ENCODE data around the gene KLC1. TPM values are rescaled to one million over a fixed set of nuclear protein-coding genes. Genes with fewer than 3 reads are reported as not detected.

KLC1 gene
- total RNA-seq, 3 donors from 2014 or later (not counting 1 experiment from before 2014, with no cell fraction given), result 144 to 200 (median 178) TPM

GRCh38 chr14:103709814-103710213 lies 80.8 kb downstream of the KLC1 start:
- TF ChIP-seq CTCF (IDR thresholded peaks at IDR 0.05), result no peak
- WGBS (ENCODE audit: insufficient coverage), result 98% methylated on average over 15 of the region's 15 CpGs
- Mint-ChIP-seq H3K9me3 (no peaks in the 10 kb centered on the region), H3K27ac (no peak overlapping the region), H3K27me3 (ENCODE audit: low read depth in 2 of 2) (no peaks in the 10 kb centered on the region), H3K4me1 (peaks cover 6 to 12% of the 10 kb centered on the region in 2 donors), H3K36me3 (no peaks in the 10 kb centered on the region), H3K4me3 (no peak overlapping the region)
- H3K27ac ChIP-seq (ENCODE audit: low read length), result no peak overlapping the region
- H3K4me3 ChIP-seq (ENCODE audit: low read length), result no peak overlapping the region
- no peaks in the 10 kb centered on the region for H3K27me3 ChIP-seq (ENCODE audit: control insufficient read depth, insufficient read depth, low read length)
- peaks cover 4% of the 10 kb centered on the region for H3K36me3 ChIP-seq (ENCODE audit: control insufficient read depth, insufficient read depth, low read length)
- H3K4me1 ChIP-seq (ENCODE audit: control insufficient read depth, insufficient read depth, low read length), result peaks cover 10% of the 10 kb centered on the region
- no peaks in the 10 kb centered on the region for H3K9me3 ChIP-seq (ENCODE audit: control insufficient read depth, insufficient read depth, low read length)
- no peak for ATAC-seq
- DNase-seq, result no peak
- intact Hi-C loops (cut with micrococcal nuclease), result no loop called here

GRCh38 chr14:103710771-103711377 lies 81.9 kb downstream of the KLC1 start:
- intact Hi-C loops (cut with micrococcal nuclease), result no loop called here
- ATAC-seq, result no peak
- peaks cover 11% of the 10 kb centered on the region for H3K4me1 ChIP-seq (ENCODE audit: control insufficient read depth, insufficient read depth, low read length)
- no peak overlapping the region for H3K27ac ChIP-seq (ENCODE audit: low read length)
- H3K4me1 Mint-ChIP-seq, result peaks cover 6 to 14% of the 10 kb centered on the region in 2 donors
- no peak overlapping the region for H3K4me3 ChIP-seq (ENCODE audit: low read length)
- no peaks in the 10 kb centered on the region for H3K36me3 Mint-ChIP-seq
- H3K27me3 Mint-ChIP-seq (ENCODE audit: low read depth in 2 of 2), result no peaks in the 10 kb centered on the region
- no peaks in the 10 kb centered on the region for H3K27me3 ChIP-seq (ENCODE audit: control insufficient read depth, insufficient read depth, low read length)
- no peak for TF ChIP-seq CTCF (IDR thresholded peaks at IDR 0.05)
- no peaks in the 10 kb centered on the region for H3K9me3 ChIP-seq (ENCODE audit: control insufficient read depth, insufficient read depth, low read length)
- peaks cover 4% of the 10 kb centered on the region for H3K36me3 ChIP-seq (ENCODE audit: control insufficient read depth, insufficient read depth, low read length)
- H3K4me3 Mint-ChIP-seq, result no peak overlapping the region
- 92% methylated on average over 6 of the region's 9 CpGs for WGBS (ENCODE audit: insufficient coverage)
- H3K27ac Mint-ChIP-seq, result no peak overlapping the region
- no peak for DNase-seq
- no peaks in the 10 kb centered on the region for H3K9me3 Mint-ChIP-seq

- Histone ChIP-seq H3K27me3 (ENCODE audit: control insufficient read depth, insufficient read depth, low read length) (no peaks in the 10 kb centered on the region), H3K36me3 (ENCODE audit: control insufficient read depth, insufficient read depth, low read length) (no peaks in the 10 kb centered on the region), H3K4me3 (ENCODE audit: low read length) (no peak overlapping the region), H3K9me3 (ENCODE audit: control insufficient read depth, insufficient read depth, low read length) (no peaks in the 10 kb centered on the region), H3K4me1 (ENCODE audit: control insufficient read depth, insufficient read depth, low read length) (peaks cover 16% of the 10 kb centered on the region), H3K27ac (ENCODE audit: low read length) (no peak overlapping the region)
- Mint-ChIP-seq H3K27me3 (ENCODE audit: low read depth in 2 of 2) (no peaks in the 10 kb centered on the region), H3K9me3 (no peaks in the 10 kb centered on the region), H3K36me3 (no peaks in the 10 kb centered on the region), H3K4me1 (peaks cover 6 to 18% of the 10 kb centered on the region in 2 donors), H3K4me3 (no peak overlapping the region), H3K27ac (no peak overlapping the region)
- DNase-seq, result no peak
- TF ChIP-seq CTCF (IDR thresholded peaks at IDR 0.05), result no peak
- 88% methylated on average over 27 of the region's 27 CpGs for WGBS (ENCODE audit: insufficient coverage)
- ATAC-seq, result no peak
- intact Hi-C loops (cut with micrococcal nuclease), result no loop called here
These were observed 82.8 kb downstream of the KLC1 start for GRCh38 chr14:103711516-103712431.
